ENCODE measurements around the gene CPLANE2.
"Not testable (repeated sequence)": the region's sequence is repeated elsewhere in the genome, so short reads cannot be mapped to it uniquely, and the experiment has no call there.

Gene CPLANE2

GRCh38 chr1:16207318-16208269, 29.4 kb downstream of the CPLANE2 start:
- DNase-seq = no peak

- DNase-seq = peak; percentile 92
These were observed 30.3 kb downstream of the CPLANE2 start for GRCh38 chr1:16206547-16207317.

GRCh38 chr1:16205891-16206546, 31.0 kb downstream of the CPLANE2 start:
- DNase-seq = no peak

- DNase-seq = no peak
These were observed 31.7 kb downstream of the CPLANE2 start for GRCh38 chr1:16205334-16205671.

GRCh38 chr1:16204634-16205333, 32.2 kb downstream of the CPLANE2 start:
- DNase-seq = no peak

GRCh38 chr1:16204216-16204615, 32.8 kb downstream of the CPLANE2 start:
- no peak for DNase-seq

- DNase-seq = no peak
These were observed 33.4 kb downstream of the CPLANE2 start for GRCh38 chr1:16203550-16203949.

- DNase-seq = no peak
These were observed 34.4 kb downstream of the CPLANE2 start for GRCh38 chr1:16202281-16203210.

GRCh38 chr1:16199700-16200099, 37.3 kb downstream of the CPLANE2 start:
- DNase-seq = no peak

GRCh38 chr1:16199157-16199501, 37.9 kb downstream of the CPLANE2 start:
- no peak for DNase-seq

GRCh38 chr1:16198444-16199156, 38.4 kb downstream of the CPLANE2 start:
- no peak for DNase-seq

GRCh38 chr1:16196874-16197273, 40.1 kb downstream of the CPLANE2 start:
- DNase-seq = no peak

- DNase-seq = not testable (repeated sequence)
These were observed 40.8 kb downstream of the CPLANE2 start for GRCh38 chr1:16196139-16196538.

- DNase-seq = no peak
These were observed 41.5 kb downstream of the CPLANE2 start for GRCh38 chr1:16195518-16195905.

- DNase-seq = no peak
These were observed 45.0 kb downstream of the CPLANE2 start for GRCh38 chr1:16191916-16192546.

GRCh38 chr1:16191309-16191708, 45.7 kb downstream of the CPLANE2 start:
- no peak for DNase-seq

- DNase-seq = no peak
These were observed 46.9 kb downstream of the CPLANE2 start for GRCh38 chr1:16189921-16190621.

GRCh38 chr1:16189003-16189402, 48.0 kb downstream of the CPLANE2 start:
- DNase-seq = no peak

GRCh38 chr1:16187748-16188401, 49.1 kb downstream of the CPLANE2 start:
- no peak for DNase-seq

Measured in GF-D8 (cell line).